DND-41 (cell line): ENCODE data around the gene C9orf50.

ENCODE experiments used
- ATAC-seq: fragments of 200-7000 bp; cut with Tn5 transposase; 3 replicates; pipeline ENCODE4 v1.9.1; 2021; ENCODE audit warnings: low read depth; ENCODE audit not compliant: insufficient read depth
- DNase-seq: peaks from one replicate; pipeline ENCODE4 v3.0.0-alpha.2; 2020
- H2AFZ ChIP-seq: 2 replicates; pipeline ENCODE4 v1.6.0; 2012; ENCODE audit warnings: low read depth, low read length
- H3K27ac ChIP-seq: 2 replicates; pipeline ENCODE4 v1.5.1; 2012; ENCODE audit warnings: low read length, inconsistent platforms
- H3K27me3 ChIP-seq: fragments of 200-600 bp; sonication (generic); 2 replicates; pipeline ENCODE4 v1.6.0; 2012; ENCODE audit warnings: low read length, mild to moderate bottlenecking, inconsistent platforms; ENCODE audit not compliant: insufficient read depth, poor library complexity
- H3K36me3 ChIP-seq: 2 replicates; pipeline ENCODE4 v1.5.1; 2012; ENCODE audit warnings: low read length, inconsistent platforms; ENCODE audit not compliant: insufficient read depth
- H3K4me1 ChIP-seq: 2 replicates; pipeline ENCODE4 v1.5.1; 2012; ENCODE audit warnings: mild to moderate bottlenecking, low read length; ENCODE audit not compliant: insufficient read depth
- H3K4me2 ChIP-seq: 2 replicates; pipeline ENCODE4 v1.6.0; 2012; ENCODE audit warnings: mild to moderate bottlenecking, moderate library complexity, low read length, inconsistent platforms; ENCODE audit not compliant: insufficient read depth
- H3K4me3 ChIP-seq, 2 experiments: fragments of 200-600 bp in 1 of 2; shearing (Covaris generic) in 1 of 2; 2 replicates each; pipeline ENCODE4 v1.5.1; 2012 to 2016; ENCODE audit warnings: inconsistent platforms in 2 of 2, low read length in 2 of 2, mild to moderate bottlenecking in 2 of 2, low read depth in 1 of 2, moderate library complexity in 1 of 2
- H3K79me2 ChIP-seq: 2 replicates; pipeline ENCODE4 v1.6.0; 2012; ENCODE audit warnings: low read length, inconsistent platforms; ENCODE audit not compliant: insufficient read depth
- H3K9ac ChIP-seq: 2 replicates; pipeline ENCODE4 v1.6.0; 2012; ENCODE audit warnings: low read depth, mild to moderate bottlenecking, inconsistent platforms, low read length, moderate library complexity
- H3K9me3 ChIP-seq: 2 replicates; pipeline ENCODE4 v1.5.1; 2012; ENCODE audit warnings: low read length, moderate library complexity, mild to moderate bottlenecking, inconsistent platforms; ENCODE audit not compliant: insufficient read depth, severe bottlenecking
- H4K20me1 ChIP-seq: 2 replicates; pipeline ENCODE4 v1.6.0; 2012; ENCODE audit warnings: low read length; ENCODE audit not compliant: insufficient read depth
- EZH2 ChIP-seq: IDR thresholded peaks from 3 replicates; pipeline ENCODE4 v1.6.1; 2012; ENCODE audit warnings: borderline replicate concordance, low read depth, mild to moderate bottlenecking, moderate library complexity, low read length, inconsistent platforms; ENCODE audit not compliant: severe bottlenecking
- TF ChIP-seq, protein P1 (sequence below): IDR thresholded peaks from 2 replicates; pipeline ENCODE4 v1.5.1; 2012; ENCODE audit warnings: borderline replicate concordance, low read length, moderate library complexity, mild to moderate bottlenecking; ENCODE audit not compliant: poor library complexity, severe bottlenecking; ENCODE audit errors: extremely low read depth

The C9orf50 gene

DNA sequence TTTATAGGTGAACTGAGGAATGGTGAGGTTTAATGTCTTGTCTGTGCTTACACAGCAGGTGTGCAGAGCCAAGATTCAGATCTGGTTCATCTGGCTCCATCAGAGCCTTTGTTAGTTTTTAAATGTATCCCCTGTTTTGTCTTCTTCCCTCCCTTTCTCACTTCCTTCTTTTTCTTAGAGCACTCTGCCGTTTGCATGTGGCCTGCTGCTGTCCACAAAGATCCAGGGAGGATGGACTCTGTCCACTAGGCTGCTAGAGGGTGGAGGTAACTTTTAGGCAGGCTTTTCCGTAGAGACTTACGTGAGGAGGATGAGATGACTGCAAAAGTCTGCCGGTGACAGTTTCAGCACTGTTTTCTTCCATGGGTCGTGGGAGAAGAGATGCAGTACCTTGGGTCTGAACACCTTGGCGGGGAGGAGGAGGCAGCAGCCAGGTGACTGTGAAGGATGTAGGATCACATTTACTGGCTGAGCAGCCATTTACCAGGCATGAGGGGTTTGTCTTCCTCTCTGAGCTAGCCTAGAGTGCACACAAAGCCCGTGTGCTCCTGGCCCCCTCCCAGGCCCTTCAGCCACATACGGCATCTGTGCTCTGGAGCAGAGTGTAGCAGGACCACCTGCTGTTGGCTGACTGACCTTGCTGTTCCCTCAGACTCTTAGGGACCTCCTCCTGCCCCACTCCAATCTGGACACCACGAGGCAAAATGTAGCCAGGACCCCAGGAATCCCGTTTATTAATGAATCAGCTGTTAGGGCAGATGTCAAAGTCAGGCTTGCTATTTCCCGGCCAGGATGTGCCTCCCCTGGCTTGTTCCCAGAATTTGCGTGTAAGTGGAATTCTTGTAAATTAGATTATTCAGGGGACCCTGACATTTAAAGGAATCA lies 6.9 kb upstream of the C9orf50 start:
- Histone ChIP-seq H3K36me3 (peaks cover 26% of the 10 kb centered on the region), H3K9me3 (no peaks in the 10 kb centered on the region), H2AFZ (no peak overlapping the region), H3K9ac (peak overlapping the region; percentile 92), H3K4me3 (peak overlapping the region; percentile 95 to 98; a peak in 3 of 4 replicates), H3K4me2 (peak overlapping the region; percentile 98), H3K27ac (peak overlapping the region; percentile 94), H4K20me1 (peaks cover 65% of the 10 kb centered on the region), H3K79me2 (peaks cover 69% of the 10 kb centered on the region), H3K27me3 (no peaks in the 10 kb centered on the region), H3K4me1 (peaks cover 46% of the 10 kb centered on the region)
- TF ChIP-seq EZH2, result no peak
- DNase-seq (no peak), ATAC-seq (no peak)

DNA sequence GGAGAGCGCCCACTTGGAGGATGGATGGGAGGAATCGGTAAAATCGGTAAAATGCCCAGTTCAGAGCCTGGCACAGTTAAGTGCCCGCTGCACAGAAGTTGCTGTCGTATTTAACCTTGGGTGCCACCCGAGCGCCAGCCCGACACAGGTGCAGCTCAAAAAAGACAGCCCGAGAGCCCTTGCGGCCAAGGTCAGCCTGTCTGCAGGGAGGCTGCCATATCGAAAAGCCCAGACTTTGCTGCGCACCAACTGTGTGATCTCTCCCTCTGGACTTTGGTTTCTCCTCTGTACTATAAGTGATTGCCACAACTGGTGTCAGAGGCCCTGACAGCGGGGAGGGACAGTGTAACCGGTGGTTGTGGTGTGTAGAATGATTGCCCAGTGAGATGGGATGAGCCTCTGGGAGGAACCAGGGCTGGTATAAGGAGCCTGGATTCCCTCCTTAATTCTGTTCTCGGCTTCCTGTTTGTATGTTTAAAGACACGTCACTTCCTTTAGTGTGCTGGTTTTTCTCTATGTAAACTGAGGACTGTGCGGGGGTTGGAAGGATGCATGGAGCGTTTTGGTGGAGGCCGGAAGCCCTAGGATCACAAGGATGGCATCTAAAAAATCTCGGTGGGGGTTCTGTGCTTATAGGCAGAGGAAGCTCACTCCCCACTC lies 5.9 kb upstream of the C9orf50 start:
- DNase-seq, result peak; percentile 31
- peaks cover 55% of the 10 kb centered on the region for H4K20me1 ChIP-seq
- ATAC-seq, result peak; percentile 53

DNA sequence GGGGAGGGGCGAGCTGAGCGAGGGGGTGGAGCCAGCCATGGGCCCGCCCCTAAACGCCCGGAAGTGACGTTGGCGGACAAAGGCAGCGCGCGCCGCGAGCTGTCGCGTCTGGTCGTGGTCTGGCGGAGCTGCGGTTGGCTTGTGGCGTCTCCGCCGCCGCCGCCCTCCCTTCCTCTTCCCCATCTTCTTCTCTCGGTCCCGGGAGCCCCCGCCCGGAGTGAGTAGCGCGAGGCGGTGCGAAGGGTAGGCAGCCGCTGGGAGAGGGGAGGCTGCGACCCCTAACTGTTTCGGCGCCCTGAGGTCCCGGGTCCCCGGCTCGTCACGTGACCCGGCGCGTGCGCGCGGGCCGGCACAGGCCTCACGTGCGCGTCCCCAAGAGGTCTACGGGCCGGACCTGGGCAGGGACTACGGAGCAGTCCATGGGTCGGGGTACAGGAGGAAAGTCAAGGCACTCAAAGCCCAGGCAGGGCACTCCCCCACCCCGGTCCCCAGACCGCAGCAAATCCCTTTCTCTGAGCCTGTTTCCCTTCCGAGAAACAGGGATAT lies 5.3 kb upstream of the C9orf50 start, which contains the start of gene NTMT1:
TSS of gene NTMT1 (plus strand) at position 85 of the 546 bp plus-strand sequence. CDS start 6,541 bp downstream, outside the sequence.
- Histone ChIP-seq H3K4me2 (peak within 1 kb of the TSS; percentile 98), H3K27ac (peak within 1 kb of the TSS; percentile 94), H4K20me1 (peaks cover 49% of the 10 kb centered on the region), H3K9me3 (no peaks in the 10 kb centered on the region), H3K27me3 (peaks cover 3% of the 10 kb centered on the region), H3K9ac (peak within 1 kb of the TSS; percentile 92), H3K79me2 (peaks cover 52% of the 10 kb centered on the region), H3K4me3 (peak within 1 kb of the TSS; percentile 95 to 98), H2AFZ (peak within 1 kb of the TSS; percentile 91), H3K4me1 (peaks cover 46% of the 10 kb centered on the region), H3K36me3 (peaks cover 15% of the 10 kb centered on the region)
- no peak for TF ChIP-seq EZH2
- TF ChIP-seq, protein P1, sequence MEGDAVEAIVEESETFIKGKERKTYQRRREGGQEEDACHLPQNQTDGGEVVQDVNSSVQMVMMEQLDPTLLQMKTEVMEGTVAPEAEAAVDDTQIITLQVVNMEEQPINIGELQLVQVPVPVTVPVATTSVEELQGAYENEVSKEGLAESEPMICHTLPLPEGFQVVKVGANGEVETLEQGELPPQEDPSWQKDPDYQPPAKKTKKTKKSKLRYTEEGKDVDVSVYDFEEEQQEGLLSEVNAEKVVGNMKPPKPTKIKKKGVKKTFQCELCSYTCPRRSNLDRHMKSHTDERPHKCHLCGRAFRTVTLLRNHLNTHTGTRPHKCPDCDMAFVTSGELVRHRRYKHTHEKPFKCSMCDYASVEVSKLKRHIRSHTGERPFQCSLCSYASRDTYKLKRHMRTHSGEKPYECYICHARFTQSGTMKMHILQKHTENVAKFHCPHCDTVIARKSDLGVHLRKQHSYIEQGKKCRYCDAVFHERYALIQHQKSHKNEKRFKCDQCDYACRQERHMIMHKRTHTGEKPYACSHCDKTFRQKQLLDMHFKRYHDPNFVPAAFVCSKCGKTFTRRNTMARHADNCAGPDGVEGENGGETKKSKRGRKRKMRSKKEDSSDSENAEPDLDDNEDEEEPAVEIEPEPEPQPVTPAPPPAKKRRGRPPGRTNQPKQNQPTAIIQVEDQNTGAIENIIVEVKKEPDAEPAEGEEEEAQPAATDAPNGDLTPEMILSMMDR, result no peak
- ATAC-seq, result peak; percentile 75
- peak; percentile 83 for DNase-seq

More for the DNA sequence above, 5.9 kb upstream of the C9orf50 start:
- H3K36me3 ChIP-seq, result peaks cover 17% of the 10 kb centered on the region
- H3K79me2 ChIP-seq, result peaks cover 58% of the 10 kb centered on the region
- peak overlapping the region; percentile 91 for H2AFZ ChIP-seq
- no peak for TF ChIP-seq EZH2
- TF ChIP-seq, protein P1, result no peak
- H3K27me3 ChIP-seq, result no peaks in the 10 kb centered on the region
- H3K27ac ChIP-seq, result peak overlapping the region; percentile 94
- peak overlapping the region; percentile 92 for H3K9ac ChIP-seq
- peaks cover 46% of the 10 kb centered on the region for H3K4me1 ChIP-seq
- no peaks in the 10 kb centered on the region for H3K9me3 ChIP-seq
- H3K4me3 ChIP-seq, result peak overlapping the region; percentile 95 to 98
- peak overlapping the region; percentile 98 for H3K4me2 ChIP-seq
